ENCODE measurements around the gene TCEANC2.

DNA sequence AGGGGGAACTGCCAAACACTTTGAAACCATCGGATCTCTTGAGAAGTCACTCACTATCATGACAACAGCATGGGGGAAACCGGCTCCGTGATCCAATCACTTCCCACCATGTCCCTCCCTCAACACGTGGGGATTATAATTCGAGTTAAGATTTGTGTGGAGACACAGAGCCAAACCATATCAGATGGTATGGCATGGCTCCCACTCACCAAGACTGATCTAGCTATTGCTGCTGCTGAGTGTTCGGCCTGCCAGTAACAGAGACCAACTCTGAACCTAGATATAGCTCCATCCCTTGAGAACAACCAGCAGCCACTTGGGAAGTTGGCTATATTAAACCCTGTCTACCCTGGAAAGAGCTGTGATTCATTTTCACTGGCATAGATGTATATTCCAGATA, 50.0 kb downstream of the TCEANC2 start:
- TF ChIP-seq, protein P1, sequence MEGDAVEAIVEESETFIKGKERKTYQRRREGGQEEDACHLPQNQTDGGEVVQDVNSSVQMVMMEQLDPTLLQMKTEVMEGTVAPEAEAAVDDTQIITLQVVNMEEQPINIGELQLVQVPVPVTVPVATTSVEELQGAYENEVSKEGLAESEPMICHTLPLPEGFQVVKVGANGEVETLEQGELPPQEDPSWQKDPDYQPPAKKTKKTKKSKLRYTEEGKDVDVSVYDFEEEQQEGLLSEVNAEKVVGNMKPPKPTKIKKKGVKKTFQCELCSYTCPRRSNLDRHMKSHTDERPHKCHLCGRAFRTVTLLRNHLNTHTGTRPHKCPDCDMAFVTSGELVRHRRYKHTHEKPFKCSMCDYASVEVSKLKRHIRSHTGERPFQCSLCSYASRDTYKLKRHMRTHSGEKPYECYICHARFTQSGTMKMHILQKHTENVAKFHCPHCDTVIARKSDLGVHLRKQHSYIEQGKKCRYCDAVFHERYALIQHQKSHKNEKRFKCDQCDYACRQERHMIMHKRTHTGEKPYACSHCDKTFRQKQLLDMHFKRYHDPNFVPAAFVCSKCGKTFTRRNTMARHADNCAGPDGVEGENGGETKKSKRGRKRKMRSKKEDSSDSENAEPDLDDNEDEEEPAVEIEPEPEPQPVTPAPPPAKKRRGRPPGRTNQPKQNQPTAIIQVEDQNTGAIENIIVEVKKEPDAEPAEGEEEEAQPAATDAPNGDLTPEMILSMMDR (conservative IDR thresholded peaks at IDR 0.05; ENCODE audit: low read depth in 2 of 2): no peak
- no peak for TF ChIP-seq POLR2AphosphoS5 (IDR thresholded peaks at IDR 0.05; ENCODE audit: low read depth)
- no peak for TF ChIP-seq JUNB (IDR thresholded peaks at IDR 0.05; ENCODE audit: unreplicated experiment)
- TF ChIP-seq, protein P2, sequence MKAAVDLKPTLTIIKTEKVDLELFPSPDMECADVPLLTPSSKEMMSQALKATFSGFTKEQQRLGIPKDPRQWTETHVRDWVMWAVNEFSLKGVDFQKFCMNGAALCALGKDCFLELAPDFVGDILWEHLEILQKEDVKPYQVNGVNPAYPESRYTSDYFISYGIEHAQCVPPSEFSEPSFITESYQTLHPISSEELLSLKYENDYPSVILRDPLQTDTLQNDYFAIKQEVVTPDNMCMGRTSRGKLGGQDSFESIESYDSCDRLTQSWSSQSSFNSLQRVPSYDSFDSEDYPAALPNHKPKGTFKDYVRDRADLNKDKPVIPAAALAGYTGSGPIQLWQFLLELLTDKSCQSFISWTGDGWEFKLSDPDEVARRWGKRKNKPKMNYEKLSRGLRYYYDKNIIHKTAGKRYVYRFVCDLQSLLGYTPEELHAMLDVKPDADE (IDR thresholded peaks at IDR 0.05): no peak
- TF ChIP-seq, protein P3, sequence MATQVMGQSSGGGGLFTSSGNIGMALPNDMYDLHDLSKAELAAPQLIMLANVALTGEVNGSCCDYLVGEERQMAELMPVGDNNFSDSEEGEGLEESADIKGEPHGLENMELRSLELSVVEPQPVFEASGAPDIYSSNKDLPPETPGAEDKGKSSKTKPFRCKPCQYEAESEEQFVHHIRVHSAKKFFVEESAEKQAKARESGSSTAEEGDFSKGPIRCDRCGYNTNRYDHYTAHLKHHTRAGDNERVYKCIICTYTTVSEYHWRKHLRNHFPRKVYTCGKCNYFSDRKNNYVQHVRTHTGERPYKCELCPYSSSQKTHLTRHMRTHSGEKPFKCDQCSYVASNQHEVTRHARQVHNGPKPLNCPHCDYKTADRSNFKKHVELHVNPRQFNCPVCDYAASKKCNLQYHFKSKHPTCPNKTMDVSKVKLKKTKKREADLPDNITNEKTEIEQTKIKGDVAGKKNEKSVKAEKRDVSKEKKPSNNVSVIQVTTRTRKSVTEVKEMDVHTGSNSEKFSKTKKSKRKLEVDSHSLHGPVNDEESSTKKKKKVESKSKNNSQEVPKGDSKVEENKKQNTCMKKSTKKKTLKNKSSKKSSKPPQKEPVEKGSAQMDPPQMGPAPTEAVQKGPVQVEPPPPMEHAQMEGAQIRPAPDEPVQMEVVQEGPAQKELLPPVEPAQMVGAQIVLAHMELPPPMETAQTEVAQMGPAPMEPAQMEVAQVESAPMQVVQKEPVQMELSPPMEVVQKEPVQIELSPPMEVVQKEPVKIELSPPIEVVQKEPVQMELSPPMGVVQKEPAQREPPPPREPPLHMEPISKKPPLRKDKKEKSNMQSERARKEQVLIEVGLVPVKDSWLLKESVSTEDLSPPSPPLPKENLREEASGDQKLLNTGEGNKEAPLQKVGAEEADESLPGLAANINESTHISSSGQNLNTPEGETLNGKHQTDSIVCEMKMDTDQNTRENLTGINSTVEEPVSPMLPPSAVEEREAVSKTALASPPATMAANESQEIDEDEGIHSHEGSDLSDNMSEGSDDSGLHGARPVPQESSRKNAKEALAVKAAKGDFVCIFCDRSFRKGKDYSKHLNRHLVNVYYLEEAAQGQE (IDR thresholded peaks at IDR 0.05; ENCODE audit: unreplicated experiment): no peak
- no peak for TF ChIP-seq EZH2 (IDR thresholded peaks at IDR 0.05; ENCODE audit: low read depth, unreplicated experiment)
- no peak for TF ChIP-seq NANOG (IDR thresholded peaks at IDR 0.05; ENCODE audit: borderline replicate concordance)
- TF ChIP-seq CREB1 (CRISPR knock-in tag; IDR thresholded peaks at IDR 0.05; ENCODE audit: low read depth): no peak
- TF ChIP-seq EZH2phosphoT487 (IDR thresholded peaks at IDR 0.05; ENCODE audit: unreplicated experiment): no peak
- no peak for TF ChIP-seq ZNF331 (CRISPR knock-in tag; IDR thresholded peaks at IDR 0.05; ENCODE audit: low read depth)
